HepG2 (cell line): ENCODE measurements around the gene SEMA3E. TPM values are rescaled to one million over a fixed set of nuclear protein-coding genes. Genes with fewer than 3 reads are reported as not detected.

ENCODE experiments used
- ATAC-seq: fragments of 200-7000 bp; cut with Tn5 transposase; 3 replicates; pipeline ENCODE4 v1.9.1; 2020; ENCODE audit warnings: mild to moderate bottlenecking, moderate library complexity
- BruUV-seq: library from RNA; stranded (reverse); fragments of 400-500 nt; replicated peaks from 2 replicates; lab custom pipeline; 2021; lab: Mats Ljungman, UMichigan
- CTCF ChIA-PET: fragments of 300-600 bp; formaldehyde crosslinking; extraction: SDS; loops from one replicate; lab custom pipeline; 2021; ENCODE audit warnings: low total read pairs, inconsistent platforms, low intra/inter-chr PET ratio; lab: Yijun Ruan, JAX
- POLR2A ChIA-PET: fragments of 350-600 bp; sonication (Branson Sonifier 250); formaldehyde crosslinking; loops from one replicate; lab custom pipeline; 2020; ENCODE audit warnings: antibody characterized with exemption, inconsistent platforms; lab: Yijun Ruan, JAX
- DNase-seq: peaks from one replicate; pipeline ENCODE4 v3.0.0-alpha.2; 2015; ENCODE audit warnings: low spot score
- FAIRE-seq: peaks from 3 replicates; lab custom pipeline; 2011; peaks lifted over from hg19 to GRCh38; lab: Jason Lieb, UNC
- H2AFZ ChIP-seq: one replicate; pipeline ENCODE4 v1.6.1; 2011; ENCODE audit warnings: low read length, inconsistent platforms
- H3K27ac ChIP-seq: fragments of 300-600 bp; 3 replicates; pipeline ENCODE4 v1.8.0; 2011; ENCODE audit warnings: mixed run types, mild to moderate bottlenecking, mixed read lengths, low read length, inconsistent platforms; ENCODE audit not compliant: insufficient read depth; ENCODE audit errors: extremely low read length
- H3K27me3 ChIP-seq, 2 experiments: fragments of 200-600 bp in 1 of 2; 2 replicates in 1 of 2; 3 replicates in 1 of 2; pipeline versions ENCODE4 v1.6.0 to v1.8.0; 2011; ENCODE audit warnings: low read length in 2 of 2, mild to moderate bottlenecking in 2 of 2, moderate library complexity in 2 of 2, inconsistent platforms in 1 of 2; ENCODE audit not compliant: insufficient read depth in 2 of 2, control insufficient read depth in 1 of 2
- H3K36me3 ChIP-seq, 2 experiments: fragments of 200-600 bp in 1 of 2; replicated peaks in 1 of 2; 2 replicates in 1 of 2; 3 replicates in 1 of 2; pipeline versions ENCODE4 v1.5.1 to v1.8.0; 2011; ENCODE audit warnings: low read length in 2 of 2, inconsistent platforms in 1 of 2; ENCODE audit not compliant: insufficient read depth in 2 of 2, control insufficient read depth in 1 of 2
- H3K4me1 ChIP-seq: 2 replicates; pipeline ENCODE4 v1.5.1; 2012; ENCODE audit warnings: low read length, inconsistent platforms; ENCODE audit not compliant: insufficient read depth
- H3K4me2 ChIP-seq: 2 replicates; pipeline ENCODE4 v1.6.0; 2011; ENCODE audit warnings: low read depth, low read length, inconsistent platforms
- H3K4me3 ChIP-seq, 3 experiments: fragments of 200-600 bp in 1 of 3; sonication (generic), shearing (Covaris generic) in 1 of 3; replicated peaks in 1 of 3; 2 replicates each; pipeline ENCODE4 v1.5.1; 2011 to 2016; ENCODE audit warnings: low read length in 3 of 3, inconsistent platforms in 2 of 3, low read depth in 2 of 3, mild to moderate bottlenecking in 2 of 3, control low read depth in 1 of 3, mixed read lengths in 1 of 3; ENCODE audit not compliant: insufficient read depth in 1 of 3
- H3K79me2 ChIP-seq: one replicate; pipeline ENCODE4 v1.6.1; 2011; ENCODE audit warnings: low read length, inconsistent platforms; ENCODE audit not compliant: insufficient read depth
- H3K9ac ChIP-seq: 2 replicates; pipeline ENCODE4 v1.6.0; 2011; ENCODE audit warnings: mild to moderate bottlenecking, low read depth, low read length, inconsistent platforms; ENCODE audit not compliant: insufficient read depth
- H3K9me3 ChIP-seq: 2 replicates; pipeline ENCODE4 v1.5.1; 2012; ENCODE audit warnings: mild to moderate bottlenecking, low read length
- H4K20me1 ChIP-seq: 2 replicates; pipeline ENCODE4 v1.6.0; 2011; ENCODE audit warnings: inconsistent platforms, mild to moderate bottlenecking, low read length, moderate library complexity; ENCODE audit not compliant: insufficient read depth
- ARNTL ChIP-seq: sonication (generic); formaldehyde crosslinking; IDR thresholded peaks from 2 replicates; pipeline ENCODE4 v1.4.0; 2020; ENCODE audit warnings: mild to moderate bottlenecking, missing genetic modification reagents
- CREB3 ChIP-seq: sonication (generic); formaldehyde crosslinking; IDR thresholded peaks from 2 replicates; pipeline ENCODE4 v1.5.0; 2020; ENCODE audit warnings: missing genetic modification reagents
- TSC22D2 ChIP-seq: sonication (generic); formaldehyde crosslinking; IDR thresholded peaks from 2 replicates; pipeline ENCODE4 v1.5.1; 2020; ENCODE audit warnings: missing genetic modification reagents, mild to moderate bottlenecking, borderline replicate concordance
- ZFP1 ChIP-seq: IDR thresholded peaks from 2 replicates; pipeline ENCODE4 v1.6.1; 2016
- ZNF280D ChIP-seq: sonication (generic); formaldehyde crosslinking; IDR thresholded peaks from 2 replicates; pipeline ENCODE4 v1.5.1; 2020; ENCODE audit warnings: mild to moderate bottlenecking, missing genetic modification reagents
- ZNF3 ChIP-seq: IDR thresholded peaks from 2 replicates; pipeline ENCODE4 v1.7.0; 2017; ENCODE audit warnings: inconsistent platforms
- WGBS: methylation state at CpG from one replicate; pipeline ENCODE4 v1.1.6; 2017; ENCODE audit warnings: low lambda C conversion rate; 5-methylcytosine and 5-hydroxymethylcytosine counted together
- in situ Hi-C: cut with HindIII; loops from 2 replicates; pipeline ENCODE4 v1.10.0; 2017; ENCODE audit warnings: low pct_unique_long_range_greater_than_20kb; ENCODE audit not compliant: extremely low pct_ligation_motif_present
- intact Hi-C: fragments of 100-400 bp; cut with micrococcal nuclease; formaldehyde crosslinking; loops from one replicate; pipeline ENCODE4 v1.10.0; 2022; ENCODE audit not compliant: unreplicated experiment
- polyA plus RNA-seq, 8 experiments: library from polyadenylated mRNA; depleted of rRNA in 3 of 8; stranded (reverse) in 7 of 8; unstranded in 1 of 8; fragments of >200 nt; fragmentation: Illumina TruSeq in 4 of 8; extraction: Trizol in 4 of 8; gene quantifications; 2 replicates each; pipeline versions ENCODE4 v1.2.1 to v1.2.3, GENCODE V29; 2011 to 2016; ENCODE audit warnings: low read depth in 4 of 8, missing spikeins in 1 of 8, mixed read lengths in 1 of 8; ENCODE audit not compliant: insufficient read depth in 1 of 8
- total RNA-seq, 5 experiments: library from RNA; depleted of rRNA; stranded (reverse); fragments of >200 nt; fragmentation: Illumina TruSeq; extraction: Trizol; gene quantifications; 2 replicates each; pipeline ENCODE4 v1.2.3, GENCODE V29; 2016; ENCODE audit warnings: low read depth in 1 of 5

The SEMA3E gene
- total and polyA plus RNA-seq, 2 of the 13 experiments (the other 11 are each of a cell fraction or from before 2014, with no cell fraction given) = not detected

- FAIRE-seq = no peak
- WGBS = 50% methylated on average over 1 of the region's 1 CpG
- intact Hi-C loops = no loop called here
- Histone ChIP-seq H3K36me3 (no peaks in the 10 kb centered on the region), H3K9ac (no peak overlapping the region), H3K27ac (no peak overlapping the region), H2AFZ (no peak overlapping the region), H3K4me3 (no peak overlapping the region), H3K79me2 (no peaks in the 10 kb centered on the region), H3K4me2 (no peak overlapping the region), H3K27me3 (no peaks in the 10 kb centered on the region), H4K20me1 (no peaks in the 10 kb centered on the region), H3K9me3 (no peaks in the 10 kb centered on the region), H3K4me1 (no peaks in the 10 kb centered on the region)
- ChIA-PET POLR2A (no interaction called here), CTCF (no interaction called here)
- BruUV-seq = no TSS peak
- no peak for TF ChIP-seq ZNF280D (CRISPR knock-in tag)
- no peak for TF ChIP-seq ZNF3 (CRISPR knock-in tag)
- TF ChIP-seq CREB3 (CRISPR knock-in tag) = no peak
- no peak for TF ChIP-seq ARNTL (CRISPR knock-in tag)
- TF ChIP-seq TSC22D2 (CRISPR knock-in tag) = no peak
- TF ChIP-seq ZFP1 (CRISPR knock-in tag) = no peak
- in situ Hi-C loops = no loop called here
- ATAC-seq = no peak
- DNase-seq = no peak
Measured at GRCh38 chr7:83427884-83428283, 221.1 kb downstream of the SEMA3E start.
